ENCODE measurements around the gene SOX30.

Gene SOX30

DNA sequence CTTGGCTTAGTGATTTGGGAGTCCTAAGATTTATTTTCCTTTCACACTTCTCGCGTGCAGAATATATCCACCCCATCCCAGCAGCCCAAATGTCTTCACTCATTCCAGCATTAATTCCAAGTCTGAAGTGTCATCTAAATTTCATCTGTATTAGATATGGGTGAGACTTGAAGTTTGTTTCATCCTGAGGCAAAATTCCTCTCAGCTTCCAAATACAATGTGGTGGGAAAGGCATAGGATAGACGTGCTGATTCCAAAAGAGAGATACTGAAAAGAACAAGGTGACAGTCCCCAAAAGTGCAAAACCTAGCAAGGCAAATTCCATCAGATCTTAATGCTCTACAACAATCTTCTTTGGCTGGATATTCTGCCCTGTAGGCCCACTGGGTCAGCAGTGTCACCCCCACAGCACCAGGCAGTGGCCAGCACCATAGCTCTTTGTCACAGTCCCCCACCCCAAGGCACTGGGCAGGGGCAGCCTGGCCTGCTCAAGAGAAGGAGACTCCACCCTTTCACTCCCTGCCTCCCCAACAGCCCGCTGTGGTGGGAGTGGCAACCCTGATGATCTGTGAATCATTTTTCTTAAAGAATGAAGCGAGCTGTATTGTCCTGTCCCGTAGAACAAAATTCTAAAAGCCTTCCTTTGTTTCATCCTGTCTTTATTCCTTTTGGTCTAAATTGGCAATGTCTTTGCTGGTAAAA lies 74.0 kb downstream of the SOX30 start:
- H3K9ac ChIP-seq (ENCODE audit: low read length): no peak overlapping the region
- H3K27ac ChIP-seq (ENCODE audit: low read depth, low read length): no peak overlapping the region
- H3K4me3 ChIP-seq (ENCODE audit: low read length): no peak overlapping the region
- H3K27me3 ChIP-seq (ENCODE audit: control insufficient read depth, insufficient read depth, low read length): no peaks in the 10 kb centered on the region
- peaks cover 5% of the 10 kb centered on the region for H3K4me1 ChIP-seq (ENCODE audit: control insufficient read depth, insufficient read depth, low read length)
- no peaks in the 10 kb centered on the region for H3K36me3 ChIP-seq (ENCODE audit: control insufficient read depth, insufficient read depth, low read length)

DNA sequence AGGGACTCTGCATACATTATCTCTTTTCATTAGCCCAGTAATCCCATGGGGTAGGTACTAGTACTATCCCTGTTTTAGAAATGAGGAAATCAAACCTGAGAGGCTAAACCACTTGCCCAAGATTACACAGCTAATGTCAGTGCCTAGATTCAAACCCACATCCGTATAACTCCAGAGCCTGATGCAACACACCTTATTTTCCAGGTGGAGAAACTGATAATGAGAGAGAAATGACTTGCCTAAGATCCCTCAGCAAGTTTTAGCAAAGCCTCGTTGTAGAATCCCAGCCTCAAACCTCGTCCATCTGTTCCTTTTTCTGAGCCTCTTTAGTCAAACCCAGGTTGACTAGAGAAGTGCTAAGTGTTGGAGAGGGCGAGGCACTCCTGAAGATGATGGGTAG lies 75.6 kb downstream of the SOX30 start:
- no peak overlapping the region for H3K9ac ChIP-seq (ENCODE audit: low read length)
- H3K36me3 ChIP-seq (ENCODE audit: control insufficient read depth, insufficient read depth, low read length): no peaks in the 10 kb centered on the region
- peaks cover 13% of the 10 kb centered on the region for H3K4me1 ChIP-seq (ENCODE audit: control insufficient read depth, insufficient read depth, low read length)
- H3K27me3 ChIP-seq (ENCODE audit: control insufficient read depth, insufficient read depth, low read length): no peaks in the 10 kb centered on the region
- peak overlapping the region; percentile 94 for H3K27ac ChIP-seq (ENCODE audit: low read depth, low read length)
- no peak overlapping the region for H3K4me3 ChIP-seq (ENCODE audit: low read length)

Measured in rectal smooth muscle tissue (tissue), 1 donor.